ENCODE results near the gene TMEM61.

The TMEM61 gene

GRCh38 chr1:55040083-55040932 is 59.9 kb downstream of the TMEM61 start:
- DNase-seq (ENCODE audit: low read depth): no peak

GRCh38 chr1:55040933-55041494 is 60.6 kb downstream of the TMEM61 start:
- DNase-seq (ENCODE audit: low read depth): no peak

GRCh38 chr1:55041613-55042012 is 61.2 kb downstream of the TMEM61 start:
- no peak for DNase-seq (ENCODE audit: low read depth)

Data from activated T-cell treated with anti-CD3 and anti-CD28 coated beads for 24 hours (primary cell).